ENCODE data around the gene DMXL1. TPM values are rescaled to one million over a fixed set of nuclear protein-coding genes. Genes with fewer than 3 reads are reported as not detected.

The DMXL1 gene
- total RNA-seq, 1 experiment from 2014 or later: 29.2 TPM

DNA sequence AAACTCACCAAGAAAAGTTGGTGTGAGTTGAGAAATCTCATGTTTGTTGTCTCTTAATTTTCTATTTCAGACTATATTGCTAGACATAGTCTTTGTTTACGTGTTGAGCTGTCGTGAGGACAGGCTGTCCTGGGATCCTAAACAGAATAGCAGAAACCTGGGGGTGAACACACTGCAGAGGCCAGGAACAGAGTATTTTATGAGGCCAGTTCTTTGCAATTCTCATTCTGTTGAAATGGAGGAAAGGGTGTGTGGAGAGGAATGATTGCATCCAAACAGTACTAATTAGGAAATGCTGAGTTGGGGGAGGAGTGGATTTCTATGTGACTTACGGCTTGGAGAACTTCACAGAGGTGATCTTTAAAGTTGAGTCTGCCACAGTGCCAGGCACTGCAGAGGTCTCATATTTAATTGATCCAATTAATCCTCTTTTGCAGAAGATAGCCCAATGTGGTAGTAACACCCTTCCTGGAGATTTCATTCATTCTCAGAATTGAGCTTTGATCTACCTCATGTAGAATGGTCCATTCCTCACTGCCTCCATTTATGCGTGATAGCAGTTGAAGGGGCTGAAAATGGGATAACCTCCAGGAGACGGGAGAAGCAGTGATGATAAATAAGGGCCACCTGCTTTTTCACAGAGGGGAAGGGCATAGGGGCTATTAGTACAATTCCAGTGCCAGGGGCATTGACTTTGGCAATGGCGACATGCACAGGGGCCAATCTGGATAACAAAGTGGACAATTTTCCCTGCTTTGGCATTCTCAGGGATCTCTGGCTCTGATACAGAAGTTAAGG is 200.3 kb downstream of the DMXL1 start:
- ATAC-seq: no peak
- in situ Hi-C loops (cut with HindIII; ENCODE audit: low pct_unique_long_range_greater_than_20kb, low sequenced_read_pairs) (no loop called here), intact Hi-C loops (cut with micrococcal nuclease; ENCODE audit: unreplicated experiment) (no loop called here)
- H3K36me3 ChIP-seq (ENCODE audit: control insufficient read depth, insufficient read depth, low read length): no peaks in the 10 kb centered on the region
- H3K4me1 ChIP-seq (ENCODE audit: control insufficient read depth, insufficient read depth, low read length): peaks cover 18% of the 10 kb centered on the region
- peaks cover 4% of the 10 kb centered on the region; the same call in 1 of the 2 replicates for H3K9me3 ChIP-seq (ENCODE audit: control insufficient read depth, insufficient read depth, low read depth, low read length)
- CTCF ChIA-PET: no interaction called here
- no peaks in the 10 kb centered on the region for H3K27me3 ChIP-seq (ENCODE audit: control insufficient read depth, insufficient read depth, low read length)
- no peak for TF ChIP-seq SIN3A (IDR thresholded peaks at IDR 0.05; ENCODE audit: borderline replicate concordance, insufficient read depth, low read depth, low read length)
- no peak for TF ChIP-seq REST (IDR thresholded peaks at IDR 0.05; ENCODE audit: insufficient read depth in 1 of 2, low read depth in 2 of 2, low read length in 1 of 2)
- no peak for TF ChIP-seq POLR2AphosphoS5 (IDR thresholded peaks at IDR 0.05; ENCODE audit: low read depth, low read length)
- TF ChIP-seq TCF7L2 (IDR thresholded peaks at IDR 0.05; ENCODE audit: low read depth, low read length): no peak
- no peak for TF ChIP-seq CTCF (IDR thresholded peaks at IDR 0.05)
- no TSS peak for BruUV-seq (replicated peaks)
- POLR2A ChIA-PET: no interaction called here
- no peak overlapping the region for H3K27ac ChIP-seq (ENCODE audit: low read length)
- no peak for DNase-seq (ENCODE audit: low read depth, low spot score)
- no peak overlapping the region for H3K4me3 ChIP-seq (ENCODE audit: low read depth in 2 of 2, low read length in 2 of 2)

DNA sequence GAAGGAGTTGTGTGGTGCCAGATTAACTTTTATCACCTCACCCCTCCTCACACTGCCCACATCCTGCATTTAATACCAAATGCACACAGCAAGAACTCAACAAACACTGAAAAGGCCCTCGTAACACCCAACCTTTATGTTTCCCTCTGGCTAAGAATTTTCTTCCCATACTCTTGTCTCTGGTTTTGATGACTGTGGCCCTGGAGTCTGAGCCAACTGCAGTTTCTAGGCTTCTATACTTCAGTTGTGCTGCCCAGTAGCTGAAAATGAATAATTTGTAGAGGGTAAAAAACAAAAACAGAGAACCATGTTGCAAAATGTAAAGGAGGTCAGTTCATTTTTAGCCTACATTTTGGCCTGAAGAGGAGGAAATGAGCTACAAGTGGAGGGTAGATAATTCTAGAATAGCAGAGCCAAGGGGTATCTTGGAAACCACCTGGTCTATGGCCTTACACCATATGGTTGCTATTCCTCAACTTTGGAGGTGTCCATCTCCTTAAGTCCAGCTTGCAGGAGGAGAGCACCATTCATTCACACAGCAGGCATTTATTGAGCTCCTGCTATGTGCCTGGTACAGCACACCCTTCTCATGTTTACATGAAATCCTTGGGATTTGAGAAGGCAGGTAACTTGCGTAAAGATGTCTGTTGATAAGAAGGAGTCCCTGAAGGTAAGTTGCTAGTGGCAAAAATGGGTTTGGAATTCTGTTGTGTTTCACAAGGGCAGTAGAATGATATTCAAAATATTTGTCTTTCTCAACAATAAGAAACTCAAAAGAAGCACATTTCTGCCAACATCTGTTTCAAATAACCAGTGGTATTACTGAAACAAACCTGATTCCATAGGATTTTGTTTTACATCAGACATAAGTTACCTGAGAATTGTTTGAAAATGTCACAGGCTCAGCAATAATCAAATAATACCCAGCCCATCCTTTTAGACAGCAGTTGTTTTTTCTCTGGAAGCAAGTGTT is 201.2 kb downstream of the DMXL1 start:
- intact Hi-C loops (cut with micrococcal nuclease; ENCODE audit: unreplicated experiment): no loop called here
- POLR2A ChIA-PET: no interaction called here
- no peaks in the 10 kb centered on the region for H3K36me3 ChIP-seq (ENCODE audit: control insufficient read depth, insufficient read depth, low read length)
- peaks cover 4% of the 10 kb centered on the region; the same call in 1 of the 2 replicates for H3K9me3 ChIP-seq (ENCODE audit: control insufficient read depth, insufficient read depth, low read depth, low read length)
- in situ Hi-C loops (cut with HindIII; ENCODE audit: low pct_unique_long_range_greater_than_20kb, low sequenced_read_pairs): no loop called here
- H3K4me3 ChIP-seq (ENCODE audit: low read depth in 2 of 2, low read length in 2 of 2): no peak overlapping the region
- ATAC-seq: no peak
- no TSS peak for BruUV-seq (replicated peaks)
- H3K4me1 ChIP-seq (ENCODE audit: control insufficient read depth, insufficient read depth, low read length): peaks cover 18% of the 10 kb centered on the region
- CTCF ChIA-PET: interaction anchor here (0.7 kb wide), 1 partner anchor 274 kb away, joined by 3 read pairs; no protein-coding TSS in a partner anchor
- H3K27ac ChIP-seq (ENCODE audit: low read length): no peak overlapping the region
- DNase-seq (ENCODE audit: low read depth, low spot score): no peak
- TF ChIP-seq REST (IDR thresholded peaks at IDR 0.05; ENCODE audit: insufficient read depth in 1 of 2, low read depth in 2 of 2, low read length in 1 of 2) (no peak), POLR2AphosphoS5 (IDR thresholded peaks at IDR 0.05; ENCODE audit: low read depth, low read length) (no peak), CTCF (IDR thresholded peaks at IDR 0.05) (no peak), TCF7L2 (IDR thresholded peaks at IDR 0.05; ENCODE audit: low read depth, low read length) (no peak), SIN3A (IDR thresholded peaks at IDR 0.05; ENCODE audit: borderline replicate concordance, insufficient read depth, low read depth, low read length) (no peak)
- no peaks in the 10 kb centered on the region for H3K27me3 ChIP-seq (ENCODE audit: control insufficient read depth, insufficient read depth, low read length)

All from Panc1 (cell line).